SK-N-MC (cell line): ENCODE data around the gene PDP2.

Source experiments
- EZH2 ChIP-seq: fragments of 200-600 bp; sonication (generic); IDR thresholded peaks from one replicate; pipeline ENCODE4 v1.6.1; 2017; ENCODE audit warnings: antibody characterized with exemption
- POLR2AphosphoS5 ChIP-seq: IDR thresholded peaks from 2 replicates; pipeline ENCODE4 v1.6.1; 2012; ENCODE audit warnings: mild to moderate bottlenecking, low read depth, low read length, borderline replicate concordance

DNA sequence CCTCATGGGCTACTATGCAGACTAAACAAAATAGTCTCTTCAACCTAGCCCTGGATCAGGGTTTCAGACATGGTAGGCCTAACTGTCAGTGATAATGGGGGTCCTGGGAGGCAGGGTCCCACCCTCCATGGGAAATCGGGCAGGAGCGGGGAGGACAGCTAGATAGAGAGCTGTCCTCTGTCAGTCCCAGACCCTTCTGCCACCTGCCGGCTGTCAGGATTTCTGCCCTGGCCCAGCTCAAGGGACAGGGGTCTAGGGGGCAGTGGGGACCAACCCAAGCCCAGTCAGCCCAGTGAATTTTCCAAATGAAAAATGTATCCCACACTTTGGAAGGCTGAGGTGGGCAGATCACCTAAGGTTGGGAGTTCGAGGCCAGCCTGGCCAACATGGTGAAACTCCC lies 30.8 kb upstream of the PDP2 start:
- TF ChIP-seq EZH2 (no peak), POLR2AphosphoS5 (no peak)
